Activated CD4-positive, alpha-beta T cell treated with anti-CD3 and anti-CD28 coated beads, Interleukin-2, amount 10 ng/mL, durations not matched to agents 24 days and 14 days (primary cell): ENCODE measurements around the gene GLT8D2. TPM values are rescaled to one million over a fixed set of nuclear protein-coding genes. Genes with fewer than 3 reads are reported as not detected.
"Not testable (repeated sequence)": the region's sequence is repeated elsewhere in the genome, so short reads cannot be mapped to it uniquely, and the experiment has no call there.

Experiments
- DNase-seq: peaks from one replicate; pipeline ENCODE4 v3.0.0; 2022
- H3K27ac Mint-ChIP-seq: one replicate; pipeline ENCODE4 v1.8.0; 2022; ENCODE audit warnings: mild to moderate bottlenecking, mixed read lengths
- H3K27me3 Mint-ChIP-seq: one replicate; pipeline ENCODE4 v1.8.0; 2022; ENCODE audit warnings: mixed read lengths
- H3K36me3 Mint-ChIP-seq: one replicate; pipeline ENCODE4 v1.8.0; 2022; ENCODE audit warnings: low read depth, mild to moderate bottlenecking, mixed read lengths
- H3K4me1 Mint-ChIP-seq: one replicate; pipeline ENCODE4 v1.8.0; 2021; ENCODE audit warnings: mixed read lengths
- H3K4me3 Mint-ChIP-seq: one replicate; pipeline ENCODE4 v1.8.0; 2022; ENCODE audit warnings: mild to moderate bottlenecking, moderate library complexity, mixed read lengths
- H3K9me3 Mint-ChIP-seq: one replicate; pipeline ENCODE4 v1.8.0; 2021; ENCODE audit warnings: mixed read lengths
- intact Hi-C: fragments of 100-400 bp; cut with micrococcal nuclease; formaldehyde crosslinking; loops from one replicate; pipeline ENCODE4 v1.15.1; 2023
- total RNA-seq: library from RNA; stranded (reverse); gene quantifications from 2 replicates; pipeline ENCODE4 v1.2.3, GENCODE V29; 2022

The GLT8D2 gene
- total RNA-seq, 1 donor from 2014 or later: not detected

GRCh38 chr12:104039769-104040168 is 10.2 kb downstream of the GLT8D2 start:
- H3K4me1 Mint-ChIP-seq, H3K9me3 Mint-ChIP-seq, H3K4me3 Mint-ChIP-seq, intact Hi-C loops, H3K27ac Mint-ChIP-seq, DNase-seq, H3K36me3 Mint-ChIP-seq: not testable (repeated sequence)
- H3K27me3 Mint-ChIP-seq: peaks cover 40% of the 10 kb centered on the region

- H3K27ac Mint-ChIP-seq, DNase-seq, H3K4me1 Mint-ChIP-seq, intact Hi-C loops, H3K4me3 Mint-ChIP-seq, H3K36me3 Mint-ChIP-seq, H3K9me3 Mint-ChIP-seq: not testable (repeated sequence)
- H3K27me3 Mint-ChIP-seq: peaks cover 28% of the 10 kb centered on the region
These were observed 13.8 kb downstream of the GLT8D2 start for GRCh38 chr12:104036143-104036542.

GRCh38 chr12:104030596-104030995 is 19.4 kb downstream of the GLT8D2 start:
- DNase-seq, H3K27ac Mint-ChIP-seq, H3K4me3 Mint-ChIP-seq, H3K4me1 Mint-ChIP-seq, intact Hi-C loops, H3K36me3 Mint-ChIP-seq, H3K9me3 Mint-ChIP-seq: not testable (repeated sequence)
- peaks cover 22% of the 10 kb centered on the region for H3K27me3 Mint-ChIP-seq

GRCh38 chr12:104026841-104027599 is 23.0 kb downstream of the GLT8D2 start:
- Mint-ChIP-seq H3K4me1 (no peaks in the 10 kb centered on the region), H3K27me3 (peaks cover 18% of the 10 kb centered on the region), H3K36me3 (no peaks in the 10 kb centered on the region), H3K27ac (no peak overlapping the region), H3K9me3 (no peaks in the 10 kb centered on the region), H3K4me3 (no peak overlapping the region)
- intact Hi-C loops: no loop called here
- no peak for DNase-seq

GRCh38 chr12:104025771-104026170 is 24.2 kb downstream of the GLT8D2 start:
- Mint-ChIP-seq H3K27me3 (peaks cover 20% of the 10 kb centered on the region), H3K9me3 (no peaks in the 10 kb centered on the region), H3K4me1 (no peaks in the 10 kb centered on the region), H3K4me3 (no peak overlapping the region), H3K27ac (no peak overlapping the region), H3K36me3 (no peaks in the 10 kb centered on the region)
- intact Hi-C loops: no loop called here
- DNase-seq: no peak

- Mint-ChIP-seq H3K36me3 (no peaks in the 10 kb centered on the region), H3K27me3 (peaks cover 22% of the 10 kb centered on the region), H3K27ac (no peak overlapping the region), H3K9me3 (no peaks in the 10 kb centered on the region), H3K4me3 (no peak overlapping the region), H3K4me1 (no peaks in the 10 kb centered on the region)
- intact Hi-C loops: no loop called here
- no peak for DNase-seq
These were observed 25.6 kb downstream of the GLT8D2 start for GRCh38 chr12:104024348-104024747.

- Mint-ChIP-seq H3K9me3 (no peaks in the 10 kb centered on the region), H3K4me3 (no peak overlapping the region), H3K27me3 (peaks cover 18% of the 10 kb centered on the region), H3K27ac (no peak overlapping the region), H3K4me1 (no peaks in the 10 kb centered on the region), H3K36me3 (no peaks in the 10 kb centered on the region)
- intact Hi-C loops: no loop called here
- DNase-seq: no peak
These were observed 26.3 kb downstream of the GLT8D2 start for GRCh38 chr12:104023710-104024109.

GRCh38 chr12:104022786-104023185 is 27.2 kb downstream of the GLT8D2 start:
- H3K4me3 Mint-ChIP-seq: no peak overlapping the region
- no peaks in the 10 kb centered on the region for H3K36me3 Mint-ChIP-seq
- no peak for DNase-seq
- no peaks in the 10 kb centered on the region for H3K9me3 Mint-ChIP-seq
- no peaks in the 10 kb centered on the region for H3K4me1 Mint-ChIP-seq
- peaks cover 18% of the 10 kb centered on the region for H3K27me3 Mint-ChIP-seq
- intact Hi-C loops: no loop called here
- H3K27ac Mint-ChIP-seq: no peak overlapping the region

GRCh38 chr12:104021862-104022261 is 28.1 kb downstream of the GLT8D2 start:
- H3K36me3 Mint-ChIP-seq, DNase-seq, H3K9me3 Mint-ChIP-seq, H3K27ac Mint-ChIP-seq, intact Hi-C loops, H3K4me1 Mint-ChIP-seq, H3K4me3 Mint-ChIP-seq: not testable (repeated sequence)
- H3K27me3 Mint-ChIP-seq: peaks cover 14% of the 10 kb centered on the region

- no peak overlapping the region for H3K4me3 Mint-ChIP-seq
- H3K36me3 Mint-ChIP-seq: no peaks in the 10 kb centered on the region
- peaks cover 20% of the 10 kb centered on the region for H3K27me3 Mint-ChIP-seq
- no peak for DNase-seq
- H3K27ac Mint-ChIP-seq: no peak overlapping the region
- intact Hi-C loops: no loop called here
- peaks cover 5% of the 10 kb centered on the region for H3K9me3 Mint-ChIP-seq
- no peaks in the 10 kb centered on the region for H3K4me1 Mint-ChIP-seq
These were observed 37.7 kb downstream of the GLT8D2 start for GRCh38 chr12:104012331-104012730.

GRCh38 chr12:104011253-104011652 is 38.7 kb downstream of the GLT8D2 start:
- intact Hi-C loops: no loop called here
- no peak overlapping the region for H3K4me3 Mint-ChIP-seq
- no peaks in the 10 kb centered on the region for H3K36me3 Mint-ChIP-seq
- no peaks in the 10 kb centered on the region for H3K4me1 Mint-ChIP-seq
- H3K9me3 Mint-ChIP-seq: peaks cover 5% of the 10 kb centered on the region
- H3K27me3 Mint-ChIP-seq: peaks cover 26% of the 10 kb centered on the region
- DNase-seq: no peak
- H3K27ac Mint-ChIP-seq: no peak overlapping the region

- Mint-ChIP-seq H3K36me3 (no peaks in the 10 kb centered on the region), H3K4me1 (no peaks in the 10 kb centered on the region), H3K4me3 (no peak overlapping the region), H3K27ac (no peak overlapping the region), H3K9me3 (peaks cover 5% of the 10 kb centered on the region), H3K27me3 (peaks cover 28% of the 10 kb centered on the region)
- intact Hi-C loops: no loop called here
- DNase-seq: no peak
These were observed 39.3 kb downstream of the GLT8D2 start for GRCh38 chr12:104010606-104011169.

GRCh38 chr12:104010121-104010520 is 39.9 kb downstream of the GLT8D2 start:
- Mint-ChIP-seq H3K4me3 (no peak overlapping the region), H3K4me1 (no peaks in the 10 kb centered on the region), H3K27ac (no peak overlapping the region), H3K9me3 (peaks cover 5% of the 10 kb centered on the region), H3K27me3 (peaks cover 31% of the 10 kb centered on the region), H3K36me3 (no peaks in the 10 kb centered on the region)
- DNase-seq: no peak
- intact Hi-C loops: no loop called here

GRCh38 chr12:104006929-104007328 is 43.1 kb downstream of the GLT8D2 start:
- intact Hi-C loops: no loop called here
- no peak for DNase-seq
- H3K4me3 Mint-ChIP-seq: no peak overlapping the region
- H3K36me3 Mint-ChIP-seq: no peaks in the 10 kb centered on the region
- no peak overlapping the region for H3K27ac Mint-ChIP-seq
- H3K27me3 Mint-ChIP-seq: peaks cover 46% of the 10 kb centered on the region
- peaks cover 5% of the 10 kb centered on the region for H3K9me3 Mint-ChIP-seq
- H3K4me1 Mint-ChIP-seq: no peaks in the 10 kb centered on the region

GRCh38 chr12:104003596-104003995 is 46.4 kb downstream of the GLT8D2 start:
- intact Hi-C loops: no loop called here
- H3K36me3 Mint-ChIP-seq: no peaks in the 10 kb centered on the region
- H3K27ac Mint-ChIP-seq: no peak overlapping the region
- no peak overlapping the region for H3K4me3 Mint-ChIP-seq
- no peaks in the 10 kb centered on the region for H3K4me1 Mint-ChIP-seq
- H3K27me3 Mint-ChIP-seq: peaks cover 54% of the 10 kb centered on the region
- no peaks in the 10 kb centered on the region for H3K9me3 Mint-ChIP-seq
- DNase-seq: no peak
